Stomach (tissue), 4 donors: ENCODE measurements around the gene MICALL2.

Source experiments
- POLR2AphosphoS5 ChIP-seq, 3 donors: sonication (generic); formaldehyde crosslinking; IDR thresholded peaks; one replicate each; pipeline ENCODE4 v1.6.1; 2016; ENCODE audit warnings: antibody characterized with exemption in 3 of 3
- TF ChIP-seq, protein P1 (sequence below), 7 experiments: fragments of 450-650 bp in 4 of 7; fragments of 200-600 bp in 3 of 7; sonication (generic) in 3 of 7; IDR thresholded peaks; one replicate each; pipeline ENCODE4 v1.5.1; 2016 to 2019; ENCODE audit warnings: antibody characterized with exemption in 7 of 7, control low read depth in 2 of 7, mild to moderate bottlenecking in 1 of 7

DNA sequence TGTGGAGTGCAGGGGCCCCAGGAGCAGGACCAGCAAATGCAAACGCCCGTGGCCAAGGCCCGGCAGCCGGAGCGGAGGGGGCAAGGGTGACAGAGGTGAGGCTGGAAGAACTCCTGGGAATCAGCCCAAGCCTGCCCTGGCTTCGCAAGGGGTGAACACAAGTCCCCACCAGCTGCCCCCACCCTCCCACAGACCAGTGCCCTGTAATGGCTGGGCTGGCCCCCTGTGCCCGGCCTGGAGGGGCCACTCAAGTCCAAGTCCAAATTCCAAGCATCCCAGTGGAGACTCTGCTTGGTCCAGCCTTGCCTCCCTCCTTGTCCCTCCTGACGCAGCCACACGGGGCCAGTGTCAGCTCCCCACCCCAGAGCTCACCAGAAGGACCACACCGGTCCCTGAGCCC is 28.0 kb downstream of the MICALL2 start:
- no peak for TF ChIP-seq POLR2AphosphoS5 (IDR thresholded peaks at IDR 0.05)
- TF ChIP-seq, protein P1, sequence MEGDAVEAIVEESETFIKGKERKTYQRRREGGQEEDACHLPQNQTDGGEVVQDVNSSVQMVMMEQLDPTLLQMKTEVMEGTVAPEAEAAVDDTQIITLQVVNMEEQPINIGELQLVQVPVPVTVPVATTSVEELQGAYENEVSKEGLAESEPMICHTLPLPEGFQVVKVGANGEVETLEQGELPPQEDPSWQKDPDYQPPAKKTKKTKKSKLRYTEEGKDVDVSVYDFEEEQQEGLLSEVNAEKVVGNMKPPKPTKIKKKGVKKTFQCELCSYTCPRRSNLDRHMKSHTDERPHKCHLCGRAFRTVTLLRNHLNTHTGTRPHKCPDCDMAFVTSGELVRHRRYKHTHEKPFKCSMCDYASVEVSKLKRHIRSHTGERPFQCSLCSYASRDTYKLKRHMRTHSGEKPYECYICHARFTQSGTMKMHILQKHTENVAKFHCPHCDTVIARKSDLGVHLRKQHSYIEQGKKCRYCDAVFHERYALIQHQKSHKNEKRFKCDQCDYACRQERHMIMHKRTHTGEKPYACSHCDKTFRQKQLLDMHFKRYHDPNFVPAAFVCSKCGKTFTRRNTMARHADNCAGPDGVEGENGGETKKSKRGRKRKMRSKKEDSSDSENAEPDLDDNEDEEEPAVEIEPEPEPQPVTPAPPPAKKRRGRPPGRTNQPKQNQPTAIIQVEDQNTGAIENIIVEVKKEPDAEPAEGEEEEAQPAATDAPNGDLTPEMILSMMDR (IDR thresholded peaks at IDR 0.05) = no peak
